ENCODE data around the gene CCL17.
"Not testable (repeated sequence)": the region's sequence is repeated elsewhere in the genome, so short reads cannot be mapped to it uniquely, and the experiment has no call there.

The CCL17 gene

GRCh38 chr16:57432989-57433388, 28.4 kb downstream of the CCL17 start:
- no peak for DNase-seq

DNA sequence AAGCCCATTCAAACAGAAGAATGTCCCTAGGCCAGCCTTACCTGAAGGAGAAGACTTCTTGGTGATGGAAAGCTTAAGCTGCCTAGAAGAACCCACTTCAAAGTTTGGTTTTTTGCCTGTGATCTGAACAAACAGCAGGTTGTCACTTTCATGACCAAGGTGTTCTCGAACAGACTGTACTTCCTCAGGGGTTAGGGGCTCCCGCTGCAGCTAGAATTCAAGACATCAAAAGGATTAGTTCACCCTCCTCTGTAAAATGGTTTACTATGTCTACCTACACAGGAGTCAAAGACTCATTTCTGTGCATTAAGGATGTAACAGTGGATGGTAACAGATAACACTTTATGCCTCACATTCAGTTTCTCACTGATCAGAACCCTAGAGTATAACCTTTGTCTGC, 29.4 kb downstream of the CCL17 start:
- no peak for DNase-seq

GRCh38 chr16:57435838-57436237, 31.3 kb downstream of the CCL17 start:
- no peak for DNase-seq

GRCh38 chr16:57439947-57440346, 35.4 kb downstream of the CCL17 start:
- not testable (repeated sequence) for DNase-seq

DNA sequence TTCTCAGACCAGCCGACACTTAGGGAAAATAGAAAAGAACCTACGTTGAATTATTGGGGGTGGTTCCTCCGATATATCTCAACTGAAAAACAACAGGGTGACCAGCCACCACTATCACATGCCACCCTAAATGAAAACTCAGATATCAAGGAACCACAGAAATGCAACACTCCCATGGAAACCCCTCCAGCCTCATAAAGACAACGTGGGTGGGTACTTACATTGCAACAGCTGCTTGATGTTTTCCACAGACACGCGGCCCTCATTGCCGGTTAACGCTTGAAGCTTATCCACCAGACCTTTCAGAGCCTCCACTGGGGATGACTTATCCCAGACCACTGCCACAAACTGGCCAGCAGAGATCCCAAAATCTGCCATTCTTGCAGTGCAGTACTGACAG, 36.0 kb downstream of the CCL17 start:
- not testable (repeated sequence) for DNase-seq

DNA sequence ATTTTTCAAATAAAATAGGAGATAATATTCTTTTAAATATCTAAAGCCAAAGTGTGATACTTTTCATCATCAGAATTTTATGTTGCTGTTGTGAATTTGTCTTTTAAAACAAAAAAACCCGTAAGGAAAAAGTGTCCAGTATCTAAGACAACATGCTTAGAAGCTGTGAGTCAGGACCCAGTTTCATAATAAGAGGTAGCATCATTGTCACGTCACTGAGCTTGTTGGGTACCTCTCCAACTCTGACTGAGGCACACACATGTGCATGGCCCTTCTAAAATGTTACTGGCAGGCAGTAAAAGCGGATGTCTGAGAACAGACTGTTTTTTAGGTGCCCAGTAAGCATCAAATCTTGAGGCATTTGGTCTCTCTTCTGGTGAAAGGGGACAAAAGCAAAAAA, 40.1 kb downstream of the CCL17 start:
- no peak for DNase-seq

- DNase-seq = no peak
Observed at GRCh38 chr16:57445510-57445909, 40.9 kb downstream of the CCL17 start.

DNA sequence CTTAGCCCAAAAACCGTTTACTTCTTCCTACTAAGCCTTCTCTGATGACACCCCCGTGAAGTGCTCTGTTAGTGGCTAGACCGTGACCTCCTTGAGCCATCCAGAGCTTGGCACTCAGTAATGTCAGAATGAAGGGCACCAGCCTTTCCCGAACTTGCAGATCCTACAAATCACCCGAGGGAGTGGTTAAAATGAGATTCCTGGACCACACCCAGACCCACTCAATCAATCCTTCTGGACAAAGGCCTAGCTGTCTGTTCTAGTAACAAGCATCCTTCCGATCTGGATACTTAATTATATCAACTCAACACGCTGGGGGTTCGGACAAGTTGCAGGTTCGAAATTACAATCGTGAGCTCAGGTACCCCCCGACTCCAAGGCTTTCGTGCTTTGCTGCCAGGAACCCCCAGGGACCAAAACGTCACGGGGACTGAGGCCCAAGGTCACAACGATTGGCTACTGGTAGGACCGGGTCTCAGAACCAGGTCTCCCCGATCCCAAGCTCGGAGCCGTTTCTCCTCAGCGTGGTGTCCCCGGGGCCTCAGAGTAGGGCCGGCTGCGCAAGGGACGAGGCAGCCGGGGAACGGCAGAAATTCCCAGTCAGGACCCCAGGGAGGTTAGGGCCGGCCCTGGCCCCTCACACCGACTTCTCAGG, 42.1 kb downstream of the CCL17 start:
- DNase-seq = peak; percentile 41

DNA sequence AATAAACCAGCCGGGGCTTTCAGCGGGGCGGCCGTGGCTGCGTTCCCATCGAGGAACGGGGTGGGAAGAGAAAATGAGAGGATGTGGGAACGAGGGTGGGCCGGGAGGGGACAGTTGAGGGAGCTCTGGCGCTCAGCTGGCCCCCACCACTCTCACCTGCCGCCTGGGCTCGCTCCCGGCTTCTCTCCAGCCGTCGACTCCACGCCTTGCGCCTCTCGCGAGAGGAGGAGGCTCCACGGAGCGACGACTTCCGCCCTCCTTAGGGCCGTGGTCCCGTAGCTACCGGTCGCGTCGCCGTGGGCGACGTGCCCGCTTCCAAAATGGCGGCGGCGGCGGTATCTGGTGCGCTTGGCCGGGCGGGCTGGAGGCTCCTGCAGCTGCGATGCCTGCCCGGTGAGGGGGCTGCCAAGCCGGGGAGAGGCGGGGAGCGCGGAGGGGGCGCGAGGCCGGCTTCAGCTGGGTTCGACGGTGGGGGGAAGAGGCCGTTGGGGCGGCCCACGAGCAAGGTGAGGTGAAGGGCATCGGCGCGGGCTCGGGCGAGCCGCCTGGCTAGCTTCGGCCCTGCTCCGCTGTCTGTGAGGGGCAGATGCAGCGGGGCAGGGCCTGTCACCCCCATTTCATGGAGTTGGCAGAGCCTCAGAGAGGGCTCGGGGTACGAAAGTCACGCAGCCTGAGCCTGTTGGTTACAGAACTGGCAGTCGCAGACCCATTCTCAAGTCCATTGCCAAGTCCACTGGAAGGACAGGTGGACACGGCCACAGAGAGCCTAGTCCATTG, 42.8 kb downstream of the CCL17 start, which contains the start of the genes CIAPIN1 and COQ9:
Gene CIAPIN1 (minus strand): TSS at position 200 of the 777 bp plus-strand sequence. CDS start 6,457 bp downstream, outside the sequence.
Gene COQ9 (plus strand): TSS at position 294 of the 777 bp plus-strand sequence. CDS start 27 bp downstream, at position 321.
- peak; percentile 93 for DNase-seq

DNA sequence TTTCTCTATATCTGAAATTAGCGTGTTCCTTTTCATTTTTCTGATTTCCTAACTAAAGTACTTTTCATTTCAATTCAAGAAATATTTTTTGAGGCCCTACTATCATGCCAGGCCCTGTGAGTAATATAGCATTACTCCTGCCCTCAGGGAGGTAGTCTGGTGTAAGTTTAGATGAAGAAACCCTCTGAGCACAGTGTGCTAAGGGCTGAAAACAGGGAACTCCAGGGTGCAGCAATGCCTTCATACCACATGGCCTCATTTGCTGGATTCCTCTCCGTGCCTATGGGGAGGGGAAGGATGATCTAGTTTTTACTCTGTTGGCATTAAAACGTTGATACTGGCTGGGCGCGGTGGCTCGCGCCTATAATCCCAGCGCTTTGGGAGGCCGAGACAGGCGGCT, 47.5 kb downstream of the CCL17 start:
- DNase-seq = no peak

DNA sequence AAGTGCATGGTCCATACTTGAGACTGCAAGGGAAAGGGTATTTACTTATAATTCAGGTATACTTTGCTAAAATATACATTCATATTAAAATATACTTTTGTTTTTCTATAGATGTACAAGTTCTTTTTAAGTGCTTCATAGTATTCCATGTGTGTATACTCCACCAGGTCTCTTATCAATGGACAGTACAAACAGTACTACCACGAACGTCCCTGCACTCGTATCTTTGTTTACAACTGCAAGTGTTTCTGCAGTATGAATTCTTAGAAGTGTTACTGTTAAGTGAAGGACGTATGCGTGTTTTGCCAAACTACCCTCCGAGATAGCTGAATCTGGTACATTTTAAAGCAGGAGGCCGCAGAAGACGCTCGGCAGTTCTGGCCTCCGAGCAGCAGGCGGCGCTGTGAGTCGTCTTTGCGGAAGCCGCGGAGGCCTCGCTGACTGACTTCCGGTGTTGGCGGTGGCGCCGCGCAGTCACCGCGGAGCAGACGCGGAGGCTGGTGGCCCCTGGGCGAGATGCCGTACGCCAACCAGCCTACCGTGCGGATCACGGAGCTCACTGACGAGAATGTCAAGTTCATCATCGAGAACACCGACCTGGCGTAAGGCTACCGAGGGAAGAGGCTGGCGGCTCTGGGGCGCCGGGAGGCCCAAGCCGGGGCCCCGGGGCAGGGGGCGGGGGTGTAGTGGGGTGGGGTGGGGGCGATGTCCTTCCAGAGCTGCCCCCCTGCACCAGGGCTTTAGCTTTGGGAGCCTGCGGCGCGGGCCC, 57.8 kb downstream of the CCL17 start, which contains the start of gene POLR2C:
Gene POLR2C (plus strand): TSS at position 471 of the 769 bp plus-strand sequence. CDS start 46 bp downstream, at position 517.
- DNase-seq = peak; percentile 82

DNA sequence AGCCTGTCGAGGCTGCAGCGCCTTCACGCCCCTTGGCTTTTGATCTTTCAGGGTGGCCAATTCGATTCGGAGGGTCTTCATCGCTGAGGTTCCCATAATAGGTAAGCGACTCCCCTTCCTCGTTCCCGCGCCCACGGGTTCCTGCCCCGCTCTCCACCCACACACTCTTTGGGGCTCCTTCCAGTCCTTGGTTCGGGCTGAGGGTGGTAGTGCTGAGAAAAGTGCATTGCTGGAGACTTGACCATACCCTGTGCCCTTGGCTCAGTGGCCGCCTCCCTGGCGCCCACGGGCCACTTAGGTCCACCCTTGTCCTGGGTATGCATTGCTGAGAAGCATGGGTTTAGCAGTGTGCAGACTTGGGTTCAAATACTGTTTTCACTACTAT, 58.4 kb downstream of the CCL17 start:
- no peak for DNase-seq

GRCh38 chr16:57464523-57464922, 60.0 kb downstream of the CCL17 start:
- no peak for DNase-seq

Data from fibroblast of skin of back (primary cell).